H1 (cell line): ENCODE measurements around the gene CLINT1. TPM values are rescaled to one million over a fixed set of nuclear protein-coding genes. Genes with fewer than 3 reads are reported as not detected.

Experiments used
- CTCF ChIA-PET: fragments of 300-600 bp; sonication (Branson Sonifier 250); formaldehyde crosslinking; loops from one replicate; lab custom pipeline; 2021; ENCODE audit not compliant: partially characterized antibody; lab: Charles Lee
- POLR2A ChIA-PET: fragments of 300-600 bp; sonication (Branson Sonifier 250); formaldehyde crosslinking; loops from one replicate; lab custom pipeline; 2021; ENCODE audit warnings: inconsistent platforms; ENCODE audit not compliant: partially characterized antibody; lab: Charles Lee
- DNase-seq, 2 experiments: peaks; one replicate each; pipeline versions ENCODE4 v3.0.0 to v3.0.0-alpha.2; 2010 to 2022; ENCODE audit warnings: low spot score in 2 of 2, low read depth in 1 of 2, mixed read lengths in 1 of 2
- FAIRE-seq: peaks from 2 replicates; lab custom pipeline; 2011; peaks lifted over from hg19 to GRCh38; lab: Jason Lieb, UNC
- H2AFZ ChIP-seq: 2 replicates; pipeline ENCODE4 v1.8.1; 2012; ENCODE audit warnings: low read length, inconsistent platforms
- H2AK5ac ChIP-seq: 2 replicates; pipeline ENCODE4 v1.6.1; 2013; ENCODE audit warnings: low read depth, low read length
- H2BK120ac ChIP-seq: replicated peaks from 2 replicates; pipeline ENCODE3; 2013; ENCODE audit warnings: low read depth, low read length, inconsistent platforms
- H2BK12ac ChIP-seq: 2 replicates; pipeline ENCODE4 v1.6.1; 2013; ENCODE audit warnings: low read depth, low read length
- H2BK15ac ChIP-seq: 2 replicates; pipeline ENCODE4 v1.6.1; 2013; ENCODE audit warnings: low read length
- H2BK20ac ChIP-seq: 2 replicates; pipeline ENCODE4 v1.6.1; 2013; ENCODE audit warnings: low read length
- H2BK5ac ChIP-seq: 2 replicates; pipeline ENCODE4 v1.6.1; 2013; ENCODE audit warnings: low read depth, low read length
- H3K14ac ChIP-seq: 2 replicates; pipeline ENCODE4 v1.6.1; 2013; ENCODE audit warnings: inconsistent platforms; ENCODE audit not compliant: insufficient read length
- H3K18ac ChIP-seq: 2 replicates; pipeline ENCODE4 v1.6.1; 2013; ENCODE audit warnings: low read length; ENCODE audit errors: extremely low read depth
- H3K23ac ChIP-seq: 2 replicates; pipeline ENCODE4 v1.6.1; 2013; ENCODE audit warnings: inconsistent platforms; ENCODE audit not compliant: insufficient read length
- H3K23me2 ChIP-seq: 2 replicates; pipeline ENCODE4 v1.6.1; 2013; ENCODE audit warnings: low read depth, low read length
- H3K27ac ChIP-seq: 2 replicates; pipeline ENCODE4 v1.6.1; 2011; ENCODE audit warnings: low read depth, low read length, inconsistent platforms
- H3K27me3 ChIP-seq, 4 experiments: replicated peaks in 1 of 4; 1 replicate in 1 of 4; 2 replicates in 3 of 4; pipeline versions ENCODE4 v1.6.1 to v1.8.1; 2011 to 2013; ENCODE audit warnings: low read length in 3 of 4, mild to moderate bottlenecking in 3 of 4, inconsistent platforms in 2 of 4, mixed read lengths in 2 of 4, moderate library complexity in 1 of 4; ENCODE audit not compliant: control insufficient read depth in 3 of 4, insufficient read depth in 3 of 4; ENCODE audit errors: extremely low read depth in 1 of 4
- H3K36me3 ChIP-seq, 4 experiments: 2 replicates each; pipeline versions ENCODE4 v1.6.1 to v1.8.1; 2011 to 2013; ENCODE audit warnings: mild to moderate bottlenecking in 4 of 4, low read length in 3 of 4, moderate library complexity in 2 of 4, control low read depth in 1 of 4, inconsistent platforms in 1 of 4; ENCODE audit not compliant: insufficient read depth in 4 of 4, control insufficient read depth in 2 of 4
- H3K4ac ChIP-seq: replicated peaks from 2 replicates; pipeline ENCODE3; 2013; ENCODE audit warnings: low read length, low read depth, mixed read lengths, inconsistent platforms; ENCODE audit not compliant: insufficient read length
- H3K4me1 ChIP-seq, 4 experiments: replicated peaks in 1 of 4; 1 replicate in 1 of 4; 2 replicates in 3 of 4; pipeline versions ENCODE4 v1.6.1 to v1.8.1; 2011 to 2013; ENCODE audit warnings: low read length in 3 of 4, inconsistent platforms in 2 of 4, mixed read lengths in 1 of 4; ENCODE audit not compliant: insufficient read depth in 4 of 4, control insufficient read depth in 3 of 4
- H3K4me2 ChIP-seq, 2 experiments: 2 replicates each; pipeline versions ENCODE4 v1.6.1 to v1.8.1; 2011 to 2013; ENCODE audit warnings: low read depth in 2 of 2, low read length in 2 of 2, control low read depth in 1 of 2, inconsistent platforms in 1 of 2, mild to moderate bottlenecking in 1 of 2; ENCODE audit not compliant: insufficient read depth in 1 of 2
- H3K4me3 ChIP-seq, 4 experiments: fragments of 200-600, 300-600 bp in 1 of 4; sonication (generic), shearing (Covaris generic), sonication (Bioruptor Twin) in 1 of 4; 2 replicates each; pipeline versions ENCODE4 v1.5.1 to v1.8.1; 2011 to 2016; ENCODE audit warnings: low read length in 4 of 4, low read depth in 3 of 4, control low read depth in 2 of 4, inconsistent platforms in 2 of 4, mild to moderate bottlenecking in 2 of 4, mixed read lengths in 1 of 4, moderate library complexity in 1 of 4; ENCODE audit not compliant: insufficient read depth in 2 of 4; ENCODE audit errors: extremely low read depth in 1 of 4
- H3K56ac ChIP-seq: replicated peaks from 2 replicates; pipeline ENCODE3; 2013; ENCODE audit warnings: low read depth, mild to moderate bottlenecking, mixed read lengths, low read length, inconsistent platforms; ENCODE audit not compliant: insufficient read length
- H3K79me1 ChIP-seq: 2 replicates; pipeline ENCODE4 v1.6.1; 2013; ENCODE audit warnings: low read depth, low read length, control low read depth
- H3K79me2 ChIP-seq, 2 experiments: 2 replicates each; pipeline versions ENCODE4 v1.6.1 to v1.8.1; 2012 to 2013; ENCODE audit warnings: low read length in 2 of 2, mild to moderate bottlenecking in 2 of 2, inconsistent platforms in 1 of 2; ENCODE audit not compliant: insufficient read depth in 2 of 2, control insufficient read depth in 1 of 2
- H3K9ac ChIP-seq, 4 experiments: replicated peaks in 1 of 4; 1 replicate in 1 of 4; 2 replicates in 3 of 4; pipeline versions ENCODE4 v1.6.1 to v1.8.1; 2011 to 2013; ENCODE audit warnings: low read depth in 3 of 4, low read length in 3 of 4, control low read depth in 2 of 4, mild to moderate bottlenecking in 2 of 4, moderate library complexity in 2 of 4, inconsistent platforms in 1 of 4; ENCODE audit errors: extremely low read depth in 1 of 4
- H3K9me3 ChIP-seq, 2 experiments: 2 replicates each; pipeline versions ENCODE4 v1.6.1 to v1.8.1; 2012 to 2013; ENCODE audit warnings: mild to moderate bottlenecking in 2 of 2, moderate library complexity in 2 of 2, control low read depth in 1 of 2, inconsistent platforms in 1 of 2, low read depth in 1 of 2, low read length in 1 of 2, mixed read lengths in 1 of 2; ENCODE audit not compliant: insufficient read depth in 2 of 2
- H4K20me1 ChIP-seq, 2 experiments: replicated peaks in 1 of 2; 2 replicates each; pipeline versions ENCODE3 to v1.8.1; 2011 to 2013; ENCODE audit warnings: inconsistent platforms in 2 of 2, low read length in 2 of 2, mild to moderate bottlenecking in 1 of 2; ENCODE audit not compliant: insufficient read depth in 2 of 2, control insufficient read depth in 1 of 2
- H4K5ac ChIP-seq: 2 replicates; pipeline ENCODE4 v1.6.1; 2013; ENCODE audit warnings: low read length, low read depth, mixed read lengths, inconsistent platforms; ENCODE audit not compliant: insufficient read length
- H4K8ac ChIP-seq: 2 replicates; pipeline ENCODE4 v1.8.0; 2013; ENCODE audit warnings: mild to moderate bottlenecking, moderate library complexity, low read length, inconsistent platforms; ENCODE audit not compliant: insufficient read depth; ENCODE audit errors: extremely low read depth
- H4K91ac ChIP-seq: replicated peaks from 2 replicates; pipeline ENCODE3; 2013; ENCODE audit warnings: low read length, mixed read lengths, inconsistent platforms; ENCODE audit not compliant: insufficient read length
- EP300 ChIP-seq, 2 experiments: IDR thresholded peaks; 1 replicate in 1 of 2; 2 replicates in 1 of 2; pipeline ENCODE4 v1.6.1; 2011 to 2012; ENCODE audit warnings: low read depth in 2 of 2, low read length in 2 of 2, mild to moderate bottlenecking in 2 of 2, borderline replicate concordance in 1 of 2, inconsistent platforms in 1 of 2, moderate library complexity in 1 of 2
- RAD21 ChIP-seq, 2 experiments: IDR thresholded peaks in 1 of 2; conservative IDR thresholded peaks in 1 of 2; 2 replicates each; pipeline ENCODE4 v1.6.1; 2011; ENCODE audit warnings: low read depth in 2 of 2, low read length in 2 of 2, improper control_type of control experiment in 1 of 2, inconsistent platforms in 1 of 2, mild to moderate bottlenecking in 1 of 2, moderate library complexity in 1 of 2
- WGBS, 2 experiments: shearing (Covaris generic) in 1 of 2; methylation state at CpG; one replicate each; pipeline versions ENCODE4 v1.1.6 to v1.1.7; 2013 to 2015; ENCODE audit warnings: low lambda C conversion rate in 2 of 2, mixed read lengths in 2 of 2, inconsistent platforms in 1 of 2, low coverage in 1 of 2, missing lambda C conversion rate in 1 of 2; ENCODE audit not compliant: insufficient replicate concordance in 2 of 2, insufficient coverage in 1 of 2, insufficient read length in 1 of 2; ENCODE audit errors: extremely low coverage in 1 of 2, missing lambda C conversion rate in 1 of 2; 5-methylcytosine and 5-hydroxymethylcytosine counted together
- polyA plus RNA-seq, 7 experiments: library from polyadenylated mRNA; depleted of rRNA in 3 of 7; stranded (reverse) in 5 of 7; unstranded in 2 of 7; fragments of >200 nt in 5 of 7; fragments of 200-250 nt in 2 of 7; gene quantifications; 1 replicate in 5 of 7; 2 replicates in 1 of 7; 4 replicates in 1 of 7; pipeline versions ENCODE4 v1.2.1 to v1.2.3, GENCODE V29; 2011 to 2013; ENCODE audit warnings: missing spikeins in 2 of 7, mixed read lengths in 2 of 7
- total RNA-seq: library from RNA; stranded (reverse); fragmentation: NEBNext Ultra II Directional; extraction: Animal tissue kit (Norgen Biotek cat#: 25700); gene quantifications from 2 replicates; pipeline ENCODE4 v1.2.1, GENCODE V29; 2021

The CLINT1 gene
- total and polyA plus RNA-seq, 2 of the 8 experiments (the other 6 are each of a cell fraction or from before 2014, with no cell fraction given): 85.9 to 140 TPM

GRCh38 chr5:157748760-157749461, 110.0 kb downstream of the CLINT1 start:
- no peak overlapping the region for H3K4me2 ChIP-seq
- no peak overlapping the region for H2AK5ac ChIP-seq
- no peak overlapping the region for H2AFZ ChIP-seq
- no peaks in the 10 kb centered on the region for H3K79me2 ChIP-seq
- CTCF ChIA-PET: interaction anchor here (0.8 to 2.5 kb wide), 4 partner anchors 33 to 302 kb away, joined by 3 to 11 read pairs (median 3); no protein-coding TSS in a partner anchor
- H3K9ac ChIP-seq: no peak overlapping the region
- no peak overlapping the region for H3K23ac ChIP-seq
- H2BK15ac ChIP-seq: no peak overlapping the region
- H3K14ac ChIP-seq: no peak overlapping the region
- H4K5ac ChIP-seq: no peak overlapping the region
- POLR2A ChIA-PET: no interaction called here
- FAIRE-seq (no peak), DNase-seq (no peak)
- no peak overlapping the region for H3K4me3 ChIP-seq
- no peak overlapping the region for H2BK20ac ChIP-seq
- no peak overlapping the region for H4K8ac ChIP-seq
- H3K79me1 ChIP-seq: no peaks in the 10 kb centered on the region
- no peak overlapping the region for H3K4ac ChIP-seq
- 82% methylated on average over 4 of the region's 4 CpGs; no CpG with 5 or more reads in 1 of the 2 experiments for WGBS, 2 experiments
- peaks cover 0 to 13% (median 7%) of the 10 kb centered on the region in 4 experiments; a peak in 5 of 7 replicates for H3K27me3 ChIP-seq
- no peak overlapping the region for H4K91ac ChIP-seq
- no peak for TF ChIP-seq EP300 (IDR thresholded peaks at IDR 0.05; ENCODE audit: borderline replicate concordance in 1 of 2, low read depth in 2 of 2, low read length in 2 of 2)
- peak in 1 of 2 experiments; percentile 26; a peak in 1 of 4 replicates for TF ChIP-seq RAD21 (IDR thresholded peaks at IDR 0.05 in 1 of 2, conservative IDR thresholded peaks at IDR 0.05 in 1 of 2; ENCODE audit: low read depth in 2 of 2, low read length in 2 of 2)
- H3K9me3 ChIP-seq: no peaks in the 10 kb centered on the region
- H3K4me1 ChIP-seq: peaks cover 0 to 4% (median 0%) of the 10 kb centered on the region in 4 experiments; a peak in 2 of 7 replicates
- no peak overlapping the region for H3K18ac ChIP-seq
- no peak overlapping the region for H2BK5ac ChIP-seq
- no peak overlapping the region for H3K56ac ChIP-seq
- H2BK120ac ChIP-seq: no peak overlapping the region
- no peaks in the 10 kb centered on the region for H3K36me3 ChIP-seq
- H4K20me1 ChIP-seq: no peaks in the 10 kb centered on the region
- H3K23me2 ChIP-seq: peaks cover 6% of the 10 kb centered on the region; the same call in 1 of the 2 replicates
- H2BK12ac ChIP-seq: no peak overlapping the region
- H3K27ac ChIP-seq: no peak overlapping the region
